ENCODE data around the gene GPR108.

GRCh38 chr19:6737284-6737872 lies at the start of gene GPR108:
- TF ChIP-seq CTCF (IDR thresholded peaks at IDR 0.05) (no peak), POLR2A (IDR thresholded peaks at IDR 0.05) (peak in 3 of 4 donors; percentile 46 to 84 (median 54))

Data from esophagus squamous epithelium (tissue), 4 donors.